Thyroid gland (tissue), 4 donors: ENCODE data around the gene HSD3B7.

Source experiments
- POLR2A ChIP-seq, 2 donors: fragments of 450-650 bp; IDR thresholded peaks; one replicate each; pipeline ENCODE4 v1.6.1; 2017; ENCODE audit warnings: antibody characterized with exemption in 2 of 2, mild to moderate bottlenecking in 2 of 2, moderate library complexity in 1 of 2
- TF ChIP-seq, protein P1 (sequence below), 6 experiments: fragments of 200-600 bp in 3 of 6; fragments of 450-650 bp in 3 of 6; sonication (generic) in 3 of 6; IDR thresholded peaks; one replicate each; pipeline ENCODE4 v1.5.1; 2016 to 2019; ENCODE audit warnings: antibody characterized with exemption in 6 of 6, mild to moderate bottlenecking in 2 of 6, inconsistent platforms in 1 of 6, moderate library complexity in 1 of 6

- TF ChIP-seq, protein P1, sequence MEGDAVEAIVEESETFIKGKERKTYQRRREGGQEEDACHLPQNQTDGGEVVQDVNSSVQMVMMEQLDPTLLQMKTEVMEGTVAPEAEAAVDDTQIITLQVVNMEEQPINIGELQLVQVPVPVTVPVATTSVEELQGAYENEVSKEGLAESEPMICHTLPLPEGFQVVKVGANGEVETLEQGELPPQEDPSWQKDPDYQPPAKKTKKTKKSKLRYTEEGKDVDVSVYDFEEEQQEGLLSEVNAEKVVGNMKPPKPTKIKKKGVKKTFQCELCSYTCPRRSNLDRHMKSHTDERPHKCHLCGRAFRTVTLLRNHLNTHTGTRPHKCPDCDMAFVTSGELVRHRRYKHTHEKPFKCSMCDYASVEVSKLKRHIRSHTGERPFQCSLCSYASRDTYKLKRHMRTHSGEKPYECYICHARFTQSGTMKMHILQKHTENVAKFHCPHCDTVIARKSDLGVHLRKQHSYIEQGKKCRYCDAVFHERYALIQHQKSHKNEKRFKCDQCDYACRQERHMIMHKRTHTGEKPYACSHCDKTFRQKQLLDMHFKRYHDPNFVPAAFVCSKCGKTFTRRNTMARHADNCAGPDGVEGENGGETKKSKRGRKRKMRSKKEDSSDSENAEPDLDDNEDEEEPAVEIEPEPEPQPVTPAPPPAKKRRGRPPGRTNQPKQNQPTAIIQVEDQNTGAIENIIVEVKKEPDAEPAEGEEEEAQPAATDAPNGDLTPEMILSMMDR (IDR thresholded peaks at IDR 0.05): no peak
- TF ChIP-seq POLR2A (IDR thresholded peaks at IDR 0.05): no peak
Measured at GRCh38 chr16:30950516-30951065, 34.4 kb upstream of the HSD3B7 start.
